SK-N-SH treated with all-trans-retinoic acid at 6 μM for 48 hours (cell line): ENCODE data around the gene LAP3.

ENCODE experiments used
- CREB5 ChIP-seq: fragments of 250-450 bp; sonication (Bioruptor Pico); IDR thresholded peaks from 2 replicates; pipeline ENCODE4 v1.5.1; 2020; ENCODE audit warnings: low read depth, mild to moderate bottlenecking, moderate library complexity
- ISL1 ChIP-seq: fragments of 250-450 bp; sonication (Bioruptor Pico); IDR thresholded peaks from 2 replicates; pipeline ENCODE4 v2.1.2; 2022; ENCODE audit warnings: mild to moderate bottlenecking, moderate library complexity
- PATZ1 ChIP-seq: fragments of 250-450 bp; sonication (Bioruptor Pico); IDR thresholded peaks from 2 replicates; pipeline ENCODE4 v1.8.0; 2020; ENCODE audit warnings: mild to moderate bottlenecking, moderate library complexity, borderline replicate concordance
- POU6F1 ChIP-seq: fragments of 250-450 bp; sonication (Bioruptor Pico); IDR thresholded peaks from 2 replicates; pipeline ENCODE4 v1.8.0; 2021; ENCODE audit warnings: low read depth, mild to moderate bottlenecking, moderate library complexity, borderline replicate concordance
- RARB ChIP-seq: fragments of 250-450 bp; sonication (Bioruptor Pico); IDR thresholded peaks from 2 replicates; pipeline ENCODE4 v1.8.0; 2021; ENCODE audit warnings: mild to moderate bottlenecking, moderate library complexity
- ZFP3 ChIP-seq: fragments of 250-450 bp; sonication (Bioruptor Pico); IDR thresholded peaks from 2 replicates; pipeline ENCODE4 v1.5.0; 2020; ENCODE audit warnings: mild to moderate bottlenecking, moderate library complexity
- ZFP30 ChIP-seq: fragments of 450-650 bp; formaldehyde crosslinking; IDR thresholded peaks from 2 replicates; pipeline ENCODE4 v1.5.0; 2022; ENCODE audit warnings: mild to moderate bottlenecking, moderate library complexity
- ZNF565 ChIP-seq: fragments of 450-650 bp; formaldehyde crosslinking; conservative IDR thresholded peaks from 2 replicates; pipeline ENCODE4 v1.5.0; 2020; ENCODE audit warnings: low read depth, mild to moderate bottlenecking, moderate library complexity
- ZNF8 ChIP-seq: fragments of 450-650 bp; formaldehyde crosslinking; IDR thresholded peaks from 2 replicates; pipeline ENCODE4 v1.5.0; 2020; ENCODE audit warnings: mild to moderate bottlenecking, moderate library complexity

- no peak for TF ChIP-seq CREB5 (CRISPR knock-in tag)
- no peak for TF ChIP-seq PATZ1 (CRISPR knock-in tag)
- no peak for TF ChIP-seq ZFP3 (CRISPR knock-in tag)
- TF ChIP-seq ZNF8 (CRISPR knock-in tag): no peak
- no peak for TF ChIP-seq ZFP30 (CRISPR knock-in tag)
- TF ChIP-seq ZNF565 (CRISPR knock-in tag): no peak
- no peak for TF ChIP-seq POU6F1 (CRISPR knock-in tag)
- TF ChIP-seq ISL1: no peak
- TF ChIP-seq RARB (CRISPR knock-in tag): no peak
Observed at GRCh38 chr4:17576932-17577664, at the start of gene LAP3.
